Neural cell (in vitro differentiated cells): Measurements from ENCODE around the gene TEKT2. TPM values are rescaled to one million over a fixed set of nuclear protein-coding genes. Genes with fewer than 3 reads are reported as not detected.

ENCODE experiments used
- H2AFZ ChIP-seq: fragments of 200-600, 300-800 bp; sonication (generic), shearing (Covaris generic); 2 replicates; pipeline ENCODE4 v1.6.0; 2014; ENCODE audit warnings: low read depth, mild to moderate bottlenecking, antibody characterized with exemption, low read length, moderate library complexity
- H3F3A ChIP-seq: fragments of 200-600 bp; shearing (Covaris generic); 2 replicates; pipeline ENCODE4 v1.6.1; 2016; ENCODE audit warnings: mild to moderate bottlenecking, moderate library complexity, mixed read lengths, antibody characterized with exemption, low read length; ENCODE audit not compliant: insufficient read depth, poor library complexity, severe bottlenecking
- H3K27ac ChIP-seq: fragments of 200-600, 300-800 bp; sonication (generic), shearing (Covaris generic); 2 replicates; pipeline ENCODE4 v1.5.1; 2014; ENCODE audit warnings: mild to moderate bottlenecking, low read length, moderate library complexity
- H3K27me3 ChIP-seq: fragments of 300-800, 200-600 bp; sonication (generic), shearing (Covaris generic); 2 replicates; pipeline ENCODE4 v1.6.0; 2014; ENCODE audit warnings: mild to moderate bottlenecking, low read depth, low read length, moderate library complexity; ENCODE audit not compliant: insufficient read depth
- H3K36me3 ChIP-seq: fragments of 300-800, 200-600 bp; sonication (generic), shearing (Covaris generic); 2 replicates; pipeline ENCODE4 v1.5.1; 2014; ENCODE audit warnings: mild to moderate bottlenecking, antibody characterized with exemption, low read length, moderate library complexity; ENCODE audit not compliant: insufficient read depth
- H3K4me2 ChIP-seq: fragments of 300-800, 200-600 bp; sonication (generic), shearing (Covaris generic); 2 replicates; pipeline ENCODE4 v1.6.0; 2014; ENCODE audit warnings: mild to moderate bottlenecking, low read length
- H3K4me3 ChIP-seq: fragments of 300-800, 200-600 bp; sonication (generic), shearing (Covaris generic); 2 replicates; pipeline ENCODE4 v1.5.1; 2014; ENCODE audit warnings: mild to moderate bottlenecking, low read length, moderate library complexity
- H3K79me2 ChIP-seq: fragments of 200-600 bp; shearing (Covaris generic); replicated peaks from 2 replicates; pipeline ENCODE4 v1.6.0; 2014; ENCODE audit warnings: mild to moderate bottlenecking, low read length, moderate library complexity; ENCODE audit not compliant: insufficient read depth
- H3K9ac ChIP-seq: fragments of 300-800, 200-600 bp; sonication (generic), shearing (Covaris generic); 2 replicates; pipeline ENCODE4 v1.6.1; 2016; ENCODE audit warnings: mild to moderate bottlenecking, low read length, mixed read lengths
- H3K9me2 ChIP-seq: fragments of 200-600 bp; shearing (Covaris generic); 2 replicates; pipeline ENCODE4 v1.6.1; 2016; ENCODE audit warnings: mild to moderate bottlenecking, low read length, mixed read lengths; ENCODE audit not compliant: insufficient read depth
- H3K9me3 ChIP-seq: fragments of 200-600, 300-800 bp; sonication (generic), shearing (Covaris generic); 2 replicates; pipeline ENCODE4 v1.6.1; 2016; ENCODE audit warnings: mild to moderate bottlenecking, mixed run types, low read length, moderate library complexity, mixed read lengths
- H4K20me1 ChIP-seq: fragments of 200-600 bp; shearing (Covaris generic); 2 replicates; pipeline ENCODE4 v1.6.1; 2016; ENCODE audit warnings: mild to moderate bottlenecking, mixed run types; ENCODE audit not compliant: insufficient read depth
- EP300 ChIP-seq: fragments of 450-650 bp; conservative IDR thresholded peaks from 2 replicates; pipeline ENCODE4 v1.6.1; 2014; ENCODE audit warnings: antibody characterized with exemption, mild to moderate bottlenecking, moderate library complexity; ENCODE audit not compliant: poor library complexity, severe bottlenecking
- EZH2 ChIP-seq: fragments of 200-600, 300-800 bp; shearing (Covaris generic), sonication (generic); IDR thresholded peaks from 2 replicates; pipeline ENCODE4 v1.6.1; 2014; ENCODE audit warnings: antibody characterized with exemption, low read length, borderline replicate concordance, mild to moderate bottlenecking; ENCODE audit not compliant: insufficient read depth, poor library complexity, severe bottlenecking
- MXI1 ChIP-seq: fragments of 450-650 bp; conservative IDR thresholded peaks from 2 replicates; pipeline ENCODE4 v1.6.1; 2014; ENCODE audit warnings: antibody characterized with exemption, mild to moderate bottlenecking; ENCODE audit not compliant: poor library complexity, severe bottlenecking
- POLR2AphosphoS5 ChIP-seq: IDR thresholded peaks from 2 replicates; pipeline ENCODE4 v1.6.1; 2012
- RAD21 ChIP-seq: fragments of 450-650 bp; conservative IDR thresholded peaks from 2 replicates; pipeline ENCODE4 v1.6.1; 2014; ENCODE audit warnings: antibody characterized with exemption, mild to moderate bottlenecking, moderate library complexity
- SMC3 ChIP-seq: fragments of 450-650 bp; conservative IDR thresholded peaks from 2 replicates; pipeline ENCODE4 v1.6.1; 2014; ENCODE audit warnings: antibody characterized with exemption, mild to moderate bottlenecking, moderate library complexity; ENCODE audit not compliant: poor library complexity
- TAF1 ChIP-seq: IDR thresholded peaks from 2 replicates; pipeline ENCODE4 v1.6.1; 2012; ENCODE audit warnings: low read depth
- polyA plus RNA-seq: library from polyadenylated mRNA; depleted of rRNA; stranded (reverse); fragments of >200 nt; gene quantifications from 2 replicates; pipeline ENCODE4 v1.2.3, GENCODE V29; 2014
- TF ChIP-seq, protein P1 (sequence below): fragments of 450-650 bp; IDR thresholded peaks from 2 replicates; pipeline ENCODE4 v1.5.1; 2014; ENCODE audit warnings: antibody characterized with exemption, mild to moderate bottlenecking, moderate library complexity; ENCODE audit not compliant: poor library complexity, severe bottlenecking
- TF ChIP-seq, protein P2 (sequence below): IDR thresholded peaks from 2 replicates; pipeline ENCODE4 v1.6.1; 2012; ENCODE audit warnings: borderline replicate concordance

The TEKT2 gene
- polyA plus RNA-seq, 1 donor from 2014 or later = 32.1 TPM

DNA sequence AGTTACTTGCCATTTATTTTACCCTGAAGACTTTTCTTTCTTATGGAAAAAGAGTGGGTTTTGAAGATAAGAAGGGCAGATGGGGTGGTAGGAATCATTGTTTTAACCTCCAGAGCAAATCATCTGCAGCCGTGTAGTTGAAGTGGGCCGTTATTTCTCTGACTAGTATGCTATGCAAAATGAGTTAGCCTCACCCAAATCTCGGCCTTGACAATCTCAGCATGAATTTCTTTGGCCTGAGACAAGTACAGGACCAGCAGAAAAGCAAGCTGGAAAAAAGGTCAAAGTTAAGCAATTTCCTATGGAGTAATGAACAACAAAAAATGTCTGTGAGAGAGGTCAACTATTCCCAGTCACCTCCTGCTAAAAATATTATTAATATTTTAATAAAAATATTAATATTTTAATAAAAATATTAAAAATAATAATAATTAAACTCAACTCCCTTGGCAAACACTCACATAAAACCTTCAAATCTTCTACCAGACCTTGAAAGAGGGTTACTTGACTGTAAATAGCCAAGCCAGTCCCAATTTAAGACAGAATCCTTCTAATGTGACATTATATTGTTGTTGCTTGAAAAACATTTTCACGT lies 6.8 kb upstream of the TEKT2 start:
- Histone ChIP-seq H3K27me3 (no peaks in the 10 kb centered on the region), H2AFZ (no peak overlapping the region), H3F3A (no peaks in the 10 kb centered on the region), H3K9me2 (no peaks in the 10 kb centered on the region), H3K79me2 (no peaks in the 10 kb centered on the region), H3K4me2 (no peak overlapping the region), H4K20me1 (no peaks in the 10 kb centered on the region), H3K9ac (no peak overlapping the region), H3K9me3 (no peaks in the 10 kb centered on the region), H3K36me3 (no peaks in the 10 kb centered on the region), H3K27ac (no peak overlapping the region), H3K4me3 (no peak overlapping the region)
- TF ChIP-seq TAF1 = no peak

DNA sequence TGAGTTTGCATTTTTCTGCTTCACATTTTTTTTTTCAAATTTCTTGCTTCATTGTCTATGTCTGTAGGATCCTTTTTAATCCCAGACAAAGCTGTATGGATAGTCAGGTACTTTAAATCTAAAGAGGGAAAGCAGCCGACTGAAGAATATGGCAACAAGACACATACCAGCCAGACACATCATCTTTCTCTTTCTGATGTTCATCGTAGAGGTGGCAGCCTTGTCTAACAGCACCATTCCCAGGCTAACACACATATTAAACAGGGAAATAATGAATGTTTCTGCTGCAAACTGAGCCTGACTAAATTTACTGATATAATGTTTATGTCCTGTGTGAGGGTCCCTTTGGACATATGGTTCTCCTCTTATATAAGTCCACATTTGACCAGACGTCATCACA lies 3.7 kb upstream of the TEKT2 start:
- Histone ChIP-seq H4K20me1 (no peaks in the 10 kb centered on the region), H3K9me3 (no peaks in the 10 kb centered on the region), H3F3A (no peaks in the 10 kb centered on the region), H3K27ac (no peak overlapping the region), H3K4me2 (no peak overlapping the region), H3K9me2 (no peaks in the 10 kb centered on the region), H3K4me3 (no peak overlapping the region), H3K36me3 (no peaks in the 10 kb centered on the region), H3K9ac (no peak overlapping the region), H3K79me2 (no peaks in the 10 kb centered on the region), H2AFZ (no peak overlapping the region), H3K27me3 (no peaks in the 10 kb centered on the region)
- TF ChIP-seq, protein P1, sequence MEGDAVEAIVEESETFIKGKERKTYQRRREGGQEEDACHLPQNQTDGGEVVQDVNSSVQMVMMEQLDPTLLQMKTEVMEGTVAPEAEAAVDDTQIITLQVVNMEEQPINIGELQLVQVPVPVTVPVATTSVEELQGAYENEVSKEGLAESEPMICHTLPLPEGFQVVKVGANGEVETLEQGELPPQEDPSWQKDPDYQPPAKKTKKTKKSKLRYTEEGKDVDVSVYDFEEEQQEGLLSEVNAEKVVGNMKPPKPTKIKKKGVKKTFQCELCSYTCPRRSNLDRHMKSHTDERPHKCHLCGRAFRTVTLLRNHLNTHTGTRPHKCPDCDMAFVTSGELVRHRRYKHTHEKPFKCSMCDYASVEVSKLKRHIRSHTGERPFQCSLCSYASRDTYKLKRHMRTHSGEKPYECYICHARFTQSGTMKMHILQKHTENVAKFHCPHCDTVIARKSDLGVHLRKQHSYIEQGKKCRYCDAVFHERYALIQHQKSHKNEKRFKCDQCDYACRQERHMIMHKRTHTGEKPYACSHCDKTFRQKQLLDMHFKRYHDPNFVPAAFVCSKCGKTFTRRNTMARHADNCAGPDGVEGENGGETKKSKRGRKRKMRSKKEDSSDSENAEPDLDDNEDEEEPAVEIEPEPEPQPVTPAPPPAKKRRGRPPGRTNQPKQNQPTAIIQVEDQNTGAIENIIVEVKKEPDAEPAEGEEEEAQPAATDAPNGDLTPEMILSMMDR = no peak
- TF ChIP-seq EP300 (no peak), POLR2AphosphoS5 (no peak), RAD21 (no peak), EZH2 (no peak), TAF1 (no peak), SMC3 (no peak), MXI1 (no peak)
- TF ChIP-seq, protein P2, sequence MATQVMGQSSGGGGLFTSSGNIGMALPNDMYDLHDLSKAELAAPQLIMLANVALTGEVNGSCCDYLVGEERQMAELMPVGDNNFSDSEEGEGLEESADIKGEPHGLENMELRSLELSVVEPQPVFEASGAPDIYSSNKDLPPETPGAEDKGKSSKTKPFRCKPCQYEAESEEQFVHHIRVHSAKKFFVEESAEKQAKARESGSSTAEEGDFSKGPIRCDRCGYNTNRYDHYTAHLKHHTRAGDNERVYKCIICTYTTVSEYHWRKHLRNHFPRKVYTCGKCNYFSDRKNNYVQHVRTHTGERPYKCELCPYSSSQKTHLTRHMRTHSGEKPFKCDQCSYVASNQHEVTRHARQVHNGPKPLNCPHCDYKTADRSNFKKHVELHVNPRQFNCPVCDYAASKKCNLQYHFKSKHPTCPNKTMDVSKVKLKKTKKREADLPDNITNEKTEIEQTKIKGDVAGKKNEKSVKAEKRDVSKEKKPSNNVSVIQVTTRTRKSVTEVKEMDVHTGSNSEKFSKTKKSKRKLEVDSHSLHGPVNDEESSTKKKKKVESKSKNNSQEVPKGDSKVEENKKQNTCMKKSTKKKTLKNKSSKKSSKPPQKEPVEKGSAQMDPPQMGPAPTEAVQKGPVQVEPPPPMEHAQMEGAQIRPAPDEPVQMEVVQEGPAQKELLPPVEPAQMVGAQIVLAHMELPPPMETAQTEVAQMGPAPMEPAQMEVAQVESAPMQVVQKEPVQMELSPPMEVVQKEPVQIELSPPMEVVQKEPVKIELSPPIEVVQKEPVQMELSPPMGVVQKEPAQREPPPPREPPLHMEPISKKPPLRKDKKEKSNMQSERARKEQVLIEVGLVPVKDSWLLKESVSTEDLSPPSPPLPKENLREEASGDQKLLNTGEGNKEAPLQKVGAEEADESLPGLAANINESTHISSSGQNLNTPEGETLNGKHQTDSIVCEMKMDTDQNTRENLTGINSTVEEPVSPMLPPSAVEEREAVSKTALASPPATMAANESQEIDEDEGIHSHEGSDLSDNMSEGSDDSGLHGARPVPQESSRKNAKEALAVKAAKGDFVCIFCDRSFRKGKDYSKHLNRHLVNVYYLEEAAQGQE = no peak

DNA sequence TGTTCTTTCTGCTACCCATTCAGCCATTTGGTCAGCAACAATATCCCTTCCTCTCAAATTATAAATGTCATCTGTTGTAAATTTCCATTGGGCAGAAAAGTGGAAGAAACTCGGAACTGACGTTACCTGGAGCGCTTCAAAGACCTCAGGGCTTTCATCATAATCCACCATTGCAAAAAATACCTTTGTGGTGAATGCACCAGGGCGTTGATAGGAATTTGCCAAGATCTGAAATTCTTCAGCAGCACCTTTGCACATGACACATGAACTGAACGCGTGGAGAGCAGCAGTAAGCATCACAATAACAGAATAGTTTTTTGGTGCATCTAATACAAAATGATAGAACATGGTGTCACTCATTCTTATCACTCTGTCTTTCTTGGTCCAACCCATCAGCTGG lies 3.1 kb upstream of the TEKT2 start:
- Histone ChIP-seq H3K79me2 (no peaks in the 10 kb centered on the region), H3K27me3 (no peaks in the 10 kb centered on the region), H3K9me3 (no peaks in the 10 kb centered on the region), H3K27ac (no peak overlapping the region), H3K9me2 (no peaks in the 10 kb centered on the region), H3F3A (no peaks in the 10 kb centered on the region), H3K4me2 (no peak overlapping the region), H3K4me3 (no peak overlapping the region), H4K20me1 (no peaks in the 10 kb centered on the region), H2AFZ (no peak overlapping the region), H3K9ac (no peak overlapping the region), H3K36me3 (no peaks in the 10 kb centered on the region)
- TF ChIP-seq POLR2AphosphoS5 = no peak
- TF ChIP-seq EP300 = no peak
- TF ChIP-seq MXI1 = no peak
- TF ChIP-seq, protein P1 = no peak
- TF ChIP-seq, protein P2 = no peak
- no peak for TF ChIP-seq RAD21
- TF ChIP-seq TAF1 = no peak
- TF ChIP-seq EZH2 = no peak
- no peak for TF ChIP-seq SMC3
